ENCODE data around the gene KCTD17.
A peak's percentile ranks its signal among the peaks of the same experiment; 100 is the strongest.

The KCTD17 gene

GRCh38 chr22:37021041-37021440 lies 30.5 kb upstream of the KCTD17 start:
- no peak for DNase-seq

- peak; percentile 52 for DNase-seq
These were observed 29.6 kb upstream of the KCTD17 start for GRCh38 chr22:37021710-37022482.

GRCh38 chr22:37022483-37023337 lies 28.8 kb upstream of the KCTD17 start:
- no peak for DNase-seq

GRCh38 chr22:37023743-37024338 lies 27.7 kb upstream of the KCTD17 start:
- DNase-seq: no peak

- no peak for DNase-seq
These were observed 27.0 kb upstream of the KCTD17 start for GRCh38 chr22:37024339-37025157.

GRCh38 chr22:37025500-37026070 lies 26.0 kb upstream of the KCTD17 start:
- DNase-seq: no peak

- no peak for DNase-seq
These were observed 25.2 kb upstream of the KCTD17 start for GRCh38 chr22:37026325-37026724.

- DNase-seq: no peak
These were observed 24.0 kb upstream of the KCTD17 start for GRCh38 chr22:37027556-37027955.

GRCh38 chr22:37028692-37029674 lies 22.6 kb upstream of the KCTD17 start:
- no peak for DNase-seq

GRCh38 chr22:37030560-37031281 lies 20.8 kb upstream of the KCTD17 start:
- no peak for DNase-seq

GRCh38 chr22:37032134-37032534 lies 19.4 kb upstream of the KCTD17 start:
- DNase-seq: no peak

GRCh38 chr22:37032535-37033460 lies 18.7 kb upstream of the KCTD17 start:
- no peak for DNase-seq

- no peak for DNase-seq
These were observed 17.7 kb upstream of the KCTD17 start for GRCh38 chr22:37033605-37034430.

GRCh38 chr22:37036655-37037377 lies 14.7 kb upstream of the KCTD17 start:
- no peak for DNase-seq

GRCh38 chr22:37037669-37038068 lies 13.9 kb upstream of the KCTD17 start:
- no peak for DNase-seq

- DNase-seq: no peak
These were observed 12.1 kb upstream of the KCTD17 start for GRCh38 chr22:37039466-37039865.

GRCh38 chr22:37043209-37043827 lies 8.2 kb upstream of the KCTD17 start:
- no peak for DNase-seq

Measured in activated CD8-positive, alpha-beta memory T cell treated with anti-CD3 and anti-CD28 coated beads, Interleukin-2, amount 50 U/mL, for 4 hours (primary cell).